Esophagus muscularis mucosa (tissue), 4 donors: Measurements from ENCODE around the gene ZC3H8. TPM values are rescaled to one million over a fixed set of nuclear protein-coding genes. Genes with fewer than 3 reads are reported as not detected.

Experiments used
- DNase-seq: peaks from one replicate; pipeline ENCODE4 v3.0.0-alpha.2; 2017; ENCODE audit errors: extremely low spot score
- H3K27ac ChIP-seq, 4 donors: fragments of 200-600 bp; sonication (generic); replicated peaks in 1 of 4; 1 replicate in 3 of 4; 2 replicates in 1 of 4; pipeline ENCODE4 v1.5.1; 2016 to 2019; ENCODE audit warnings: mild to moderate bottlenecking in 1 of 4
- H3K27me3 ChIP-seq, 4 donors: fragments of 200-600 bp; sonication (generic); one replicate each; pipeline versions ENCODE4 v1.5.1 to v1.6.0; 2016 to 2019
- H3K36me3 ChIP-seq, 4 donors: fragments of 200-600 bp; sonication (generic); one replicate each; pipeline ENCODE4 v1.5.1; 2016 to 2019
- H3K4me1 ChIP-seq, 4 donors: fragments of 200-600 bp; sonication (generic); one replicate each; pipeline ENCODE4 v1.5.1; 2016 to 2019
- H3K4me3 ChIP-seq, 4 donors: fragments of 200-600 bp; sonication (generic); 1 replicate in 2 of 4; 2 replicates in 2 of 4; pipeline ENCODE4 v1.5.1; 2016 to 2019; ENCODE audit warnings: mild to moderate bottlenecking in 4 of 4, moderate library complexity in 1 of 4
- H3K9me3 ChIP-seq, 4 donors: fragments of 200-600 bp; sonication (generic); 1 replicate in 3 of 4; 2 replicates in 1 of 4; pipeline ENCODE4 v1.5.1; 2016 to 2019
- EP300 ChIP-seq: sonication (generic); formaldehyde crosslinking; IDR thresholded peaks from one replicate; pipeline ENCODE4 v1.6.1; 2017; ENCODE audit warnings: antibody characterized with exemption
- POLR2A ChIP-seq: fragments of 450-650 bp; IDR thresholded peaks from one replicate; pipeline ENCODE4 v1.6.1; 2017; ENCODE audit warnings: antibody characterized with exemption, moderate library complexity, mild to moderate bottlenecking, low read depth
- POLR2AphosphoS5 ChIP-seq, 2 donors: sonication (generic); formaldehyde crosslinking; IDR thresholded peaks; one replicate each; pipeline ENCODE4 v1.6.1; 2017; ENCODE audit warnings: antibody characterized with exemption in 2 of 2
- WGBS: methylation state at CpG from one replicate; pipeline ENCODE4 v1.1.5; 2018; 5-methylcytosine and 5-hydroxymethylcytosine counted together
- intact Hi-C: fragments of 100-400 bp; cut with DNase I; formaldehyde crosslinking; loops from one replicate; pipeline ENCODE4 v1.15.1; 2023
- total RNA-seq, 4 donors: library from RNA; depleted of rRNA; stranded (reverse); fragments of >200 nt; gene quantifications; one replicate each; pipeline versions ENCODE4 v1.1.0 to v1.2.1, GENCODE V29; 2016
- TF ChIP-seq, protein P1 (sequence below), 3 experiments: fragments of 200-600 bp in 2 of 3; fragments of 450-650 bp in 1 of 3; sonication (generic) in 2 of 3; IDR thresholded peaks; one replicate each; pipeline ENCODE4 v1.5.1; 2017 to 2019; ENCODE audit warnings: antibody characterized with exemption in 3 of 3, mild to moderate bottlenecking in 2 of 3, moderate library complexity in 1 of 3

Gene ZC3H8
- total RNA-seq, 4 donors from 2014 or later = 3.7 to 8.6 (median 5.7) TPM

GRCh38 chr2:112201696-112202430 is 53.0 kb downstream of the ZC3H8 start:
- no peaks in the 10 kb centered on the region for H3K36me3 ChIP-seq
- DNase-seq = no peak
- no peak overlapping the region for H3K4me3 ChIP-seq
- H3K9me3 ChIP-seq = peaks cover 0 to 20% (median 16%) of the 10 kb centered on the region in 4 donors
- WGBS = 90% methylated on average over 3 of the region's 3 CpGs
- H3K27ac ChIP-seq = no peak overlapping the region
- TF ChIP-seq, protein P1, sequence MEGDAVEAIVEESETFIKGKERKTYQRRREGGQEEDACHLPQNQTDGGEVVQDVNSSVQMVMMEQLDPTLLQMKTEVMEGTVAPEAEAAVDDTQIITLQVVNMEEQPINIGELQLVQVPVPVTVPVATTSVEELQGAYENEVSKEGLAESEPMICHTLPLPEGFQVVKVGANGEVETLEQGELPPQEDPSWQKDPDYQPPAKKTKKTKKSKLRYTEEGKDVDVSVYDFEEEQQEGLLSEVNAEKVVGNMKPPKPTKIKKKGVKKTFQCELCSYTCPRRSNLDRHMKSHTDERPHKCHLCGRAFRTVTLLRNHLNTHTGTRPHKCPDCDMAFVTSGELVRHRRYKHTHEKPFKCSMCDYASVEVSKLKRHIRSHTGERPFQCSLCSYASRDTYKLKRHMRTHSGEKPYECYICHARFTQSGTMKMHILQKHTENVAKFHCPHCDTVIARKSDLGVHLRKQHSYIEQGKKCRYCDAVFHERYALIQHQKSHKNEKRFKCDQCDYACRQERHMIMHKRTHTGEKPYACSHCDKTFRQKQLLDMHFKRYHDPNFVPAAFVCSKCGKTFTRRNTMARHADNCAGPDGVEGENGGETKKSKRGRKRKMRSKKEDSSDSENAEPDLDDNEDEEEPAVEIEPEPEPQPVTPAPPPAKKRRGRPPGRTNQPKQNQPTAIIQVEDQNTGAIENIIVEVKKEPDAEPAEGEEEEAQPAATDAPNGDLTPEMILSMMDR (IDR thresholded peaks at IDR 0.05) = no peak
- TF ChIP-seq POLR2AphosphoS5 (IDR thresholded peaks at IDR 0.05) (no peak), POLR2A (no peak), EP300 (no peak)
- H3K27me3 ChIP-seq = no peaks in the 10 kb centered on the region
- intact Hi-C loops = no loop called here
- H3K4me1 ChIP-seq = no peaks in the 10 kb centered on the region

DNA sequence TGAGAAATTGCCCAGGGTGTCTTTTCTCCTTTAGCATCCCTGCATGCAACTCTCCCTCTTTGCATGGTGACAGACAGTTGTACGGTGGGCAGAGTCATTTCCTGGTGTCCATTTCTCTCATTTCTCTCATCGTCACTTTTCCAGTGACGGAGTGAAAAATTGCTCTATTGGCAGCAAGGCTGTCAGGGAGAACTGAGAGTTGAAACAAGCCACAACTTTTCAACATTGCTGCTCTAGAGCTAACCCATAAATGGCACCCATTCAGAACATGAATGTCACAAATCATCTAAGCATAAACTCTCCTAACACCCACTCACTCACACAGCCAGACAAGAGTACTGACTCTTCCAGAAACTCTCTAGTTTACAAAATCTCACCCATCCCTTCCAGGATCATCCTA is 55.7 kb downstream of the ZC3H8 start:
- peak; percentile 31 for DNase-seq
- no peak overlapping the region for H3K4me3 ChIP-seq
- no peaks in the 10 kb centered on the region for H3K4me1 ChIP-seq
- TF ChIP-seq POLR2A (no peak), EP300 (no peak), POLR2AphosphoS5 (IDR thresholded peaks at IDR 0.05) (no peak)
- TF ChIP-seq, protein P1 (IDR thresholded peaks at IDR 0.05) = no peak
- intact Hi-C loops = no loop called here
- H3K9me3 ChIP-seq = peaks cover 0 to 10% (median 7%) of the 10 kb centered on the region in 4 donors
- 69% methylated on average over 3 of the region's 3 CpGs for WGBS
- H3K36me3 ChIP-seq = no peaks in the 10 kb centered on the region
- H3K27ac ChIP-seq = no peak overlapping the region
- H3K27me3 ChIP-seq = no peaks in the 10 kb centered on the region

DNA sequence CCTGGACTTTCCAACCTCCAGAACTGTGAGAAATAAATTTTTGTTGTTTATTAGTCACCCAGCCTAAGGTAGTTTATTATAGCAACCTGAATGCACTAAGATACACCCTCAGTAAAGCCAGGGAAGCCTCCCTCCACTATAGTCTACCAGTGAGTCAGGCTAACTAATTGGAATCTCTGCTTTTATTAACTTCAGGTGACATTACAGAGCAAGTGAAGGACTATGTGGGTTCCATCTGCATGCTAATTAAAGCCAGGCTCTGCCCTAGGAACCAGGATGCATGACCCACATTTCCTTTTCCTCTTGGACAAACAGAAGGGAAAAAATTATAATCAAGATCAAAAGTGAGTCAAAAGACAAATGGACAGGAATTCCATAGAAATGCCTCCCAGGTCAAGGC is 56.1 kb downstream of the ZC3H8 start:
- Histone ChIP-seq H3K9me3 (peaks cover 0 to 6% (median 3%) of the 10 kb centered on the region in 4 donors), H3K4me3 (no peak overlapping the region), H3K27me3 (no peaks in the 10 kb centered on the region), H3K4me1 (no peaks in the 10 kb centered on the region), H3K36me3 (no peaks in the 10 kb centered on the region), H3K27ac (no peak overlapping the region)
- intact Hi-C loops = no loop called here
- peak; percentile 29 for DNase-seq
- TF ChIP-seq POLR2A (no peak), POLR2AphosphoS5 (IDR thresholded peaks at IDR 0.05) (no peak), EP300 (no peak)
- TF ChIP-seq, protein P1 (IDR thresholded peaks at IDR 0.05) = no peak

GRCh38 chr2:112197868-112198267 is 57.0 kb downstream of the ZC3H8 start:
- no peaks in the 10 kb centered on the region for H3K36me3 ChIP-seq
- no peaks in the 10 kb centered on the region for H3K4me1 ChIP-seq
- 75% methylated on average over 1 of the region's 1 CpG for WGBS
- peak; percentile 37 for DNase-seq
- H3K27me3 ChIP-seq = no peaks in the 10 kb centered on the region
- intact Hi-C loops = no loop called here
- H3K9me3 ChIP-seq = no peaks in the 10 kb centered on the region
- TF ChIP-seq, protein P1 (IDR thresholded peaks at IDR 0.05) = no peak
- TF ChIP-seq POLR2A = no peak
- TF ChIP-seq EP300 = no peak
- TF ChIP-seq POLR2AphosphoS5 (IDR thresholded peaks at IDR 0.05) = no peak
- H3K4me3 ChIP-seq = no peak overlapping the region
- no peak overlapping the region for H3K27ac ChIP-seq

- TF ChIP-seq, protein P1 (IDR thresholded peaks at IDR 0.05) = no peak
- TF ChIP-seq POLR2AphosphoS5 (IDR thresholded peaks at IDR 0.05) (no peak), POLR2A (no peak), EP300 (no peak)
- Histone ChIP-seq H3K4me1 (no peaks in the 10 kb centered on the region), H3K27me3 (no peaks in the 10 kb centered on the region), H3K4me3 (no peak overlapping the region), H3K36me3 (no peaks in the 10 kb centered on the region), H3K9me3 (no peaks in the 10 kb centered on the region), H3K27ac (no peak overlapping the region)
- intact Hi-C loops = no loop called here
- DNase-seq = no peak
Observed at GRCh38 chr2:112195950-112196349, 58.9 kb downstream of the ZC3H8 start.
